ENCODE measurements around the gene SLC13A1. TPM values are rescaled to one million over a fixed set of nuclear protein-coding genes. Genes with fewer than 3 reads are reported as not detected.

Gene SLC13A1
- total RNA-seq, 4 donors from 2014 or later: not detected

DNA sequence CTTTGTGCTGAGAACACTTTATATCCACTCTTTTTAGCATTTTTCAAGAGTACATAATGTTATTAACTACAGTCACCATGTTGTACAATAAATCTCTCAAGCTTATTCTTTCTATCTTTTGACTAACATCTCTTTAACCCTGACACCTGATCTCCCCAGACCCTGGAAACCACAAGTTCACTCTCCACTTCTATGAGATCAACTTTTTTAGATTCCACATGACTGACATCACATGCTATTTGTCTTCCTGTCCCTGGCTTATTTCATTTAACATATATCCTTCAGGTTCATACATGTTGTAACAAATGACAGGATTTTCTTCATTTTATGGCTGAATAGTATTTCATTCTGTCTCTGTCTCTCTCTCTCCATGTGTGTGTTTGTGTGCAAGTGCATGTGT lies 15.5 kb downstream of the SLC13A1 start:
- Histone ChIP-seq H3K36me3 (no peaks in the 10 kb centered on the region), H3K27ac (no peak overlapping the region), H3K27me3 (no peaks in the 10 kb centered on the region), H3K9me3 (peaks cover 0 to 5% (median 0%) of the 10 kb centered on the region in 4 donors), H3K4me3 (no peak overlapping the region), H3K4me1 (no peaks in the 10 kb centered on the region)
- TF ChIP-seq EP300 (IDR thresholded peaks at IDR 0.05): no peak
- no peak for DNase-seq (ENCODE audit: low spot score in 2 of 2)

DNA sequence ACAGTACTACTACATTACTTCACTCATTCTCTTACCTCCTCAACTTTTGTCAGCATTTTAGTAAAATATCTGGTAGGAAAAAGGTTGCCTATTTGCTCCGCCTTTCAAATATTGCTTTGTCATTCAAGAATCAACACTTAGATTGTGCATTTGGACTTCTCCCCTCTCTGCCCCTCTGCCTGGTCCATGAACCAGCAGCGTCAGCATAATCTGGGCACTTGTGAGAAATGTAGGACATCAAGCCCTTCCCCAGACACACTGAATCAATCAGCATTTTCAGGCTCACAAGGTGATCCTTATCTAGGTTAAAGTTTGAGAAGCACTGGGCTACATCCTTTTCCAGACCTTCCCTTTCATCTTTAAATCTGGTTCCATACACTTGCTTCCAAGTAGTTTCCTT lies 16.3 kb downstream of the SLC13A1 start:
- DNase-seq (ENCODE audit: low spot score in 2 of 2): no peak
- no peaks in the 10 kb centered on the region for H3K4me1 ChIP-seq
- TF ChIP-seq POLR2A (IDR thresholded peaks at IDR 0.05): no peak
- no peak for TF ChIP-seq EP300 (IDR thresholded peaks at IDR 0.05)
- TF ChIP-seq, protein P1, sequence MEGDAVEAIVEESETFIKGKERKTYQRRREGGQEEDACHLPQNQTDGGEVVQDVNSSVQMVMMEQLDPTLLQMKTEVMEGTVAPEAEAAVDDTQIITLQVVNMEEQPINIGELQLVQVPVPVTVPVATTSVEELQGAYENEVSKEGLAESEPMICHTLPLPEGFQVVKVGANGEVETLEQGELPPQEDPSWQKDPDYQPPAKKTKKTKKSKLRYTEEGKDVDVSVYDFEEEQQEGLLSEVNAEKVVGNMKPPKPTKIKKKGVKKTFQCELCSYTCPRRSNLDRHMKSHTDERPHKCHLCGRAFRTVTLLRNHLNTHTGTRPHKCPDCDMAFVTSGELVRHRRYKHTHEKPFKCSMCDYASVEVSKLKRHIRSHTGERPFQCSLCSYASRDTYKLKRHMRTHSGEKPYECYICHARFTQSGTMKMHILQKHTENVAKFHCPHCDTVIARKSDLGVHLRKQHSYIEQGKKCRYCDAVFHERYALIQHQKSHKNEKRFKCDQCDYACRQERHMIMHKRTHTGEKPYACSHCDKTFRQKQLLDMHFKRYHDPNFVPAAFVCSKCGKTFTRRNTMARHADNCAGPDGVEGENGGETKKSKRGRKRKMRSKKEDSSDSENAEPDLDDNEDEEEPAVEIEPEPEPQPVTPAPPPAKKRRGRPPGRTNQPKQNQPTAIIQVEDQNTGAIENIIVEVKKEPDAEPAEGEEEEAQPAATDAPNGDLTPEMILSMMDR (IDR thresholded peaks at IDR 0.05): no peak
- H3K4me3 ChIP-seq: no peak overlapping the region
- H3K27me3 ChIP-seq: no peaks in the 10 kb centered on the region
- 88 to 96% methylated on average over 2 of the region's 2 CpGs for WGBS, 2 donors
- no peak overlapping the region for H3K27ac ChIP-seq
- H3K9me3 ChIP-seq: peaks cover 0 to 5% (median 0%) of the 10 kb centered on the region in 4 donors
- no peaks in the 10 kb centered on the region for H3K36me3 ChIP-seq

DNA sequence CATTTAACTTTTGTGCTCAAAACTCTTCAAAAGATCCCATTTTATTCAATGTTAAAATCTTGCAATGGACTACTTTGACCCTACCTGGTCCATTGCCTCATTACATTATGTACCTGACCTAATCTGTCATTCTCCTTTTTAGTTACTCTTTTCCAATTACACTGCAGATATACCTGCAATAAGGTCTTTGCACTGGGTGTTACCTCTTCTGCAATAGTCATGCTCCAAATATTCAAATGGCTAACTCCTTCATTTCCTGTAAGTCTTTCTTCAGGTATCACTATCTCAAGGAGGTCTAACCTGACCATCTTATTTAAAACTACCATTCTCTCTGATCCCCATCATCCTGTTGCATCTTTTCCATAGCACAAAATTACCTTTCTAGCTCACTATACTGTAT lies 22.3 kb downstream of the SLC13A1 start:
- H3K36me3 ChIP-seq: no peaks in the 10 kb centered on the region
- no peak overlapping the region for H3K27ac ChIP-seq
- no peaks in the 10 kb centered on the region for H3K4me1 ChIP-seq
- no peaks in the 10 kb centered on the region for H3K9me3 ChIP-seq
- H3K4me3 ChIP-seq: no peak overlapping the region
- DNase-seq (ENCODE audit: low spot score in 2 of 2): no peak
- H3K27me3 ChIP-seq: no peaks in the 10 kb centered on the region
- TF ChIP-seq, protein P1 (IDR thresholded peaks at IDR 0.05): no peak
- TF ChIP-seq POLR2A (IDR thresholded peaks at IDR 0.05) (no peak), EP300 (IDR thresholded peaks at IDR 0.05) (no peak)

DNA sequence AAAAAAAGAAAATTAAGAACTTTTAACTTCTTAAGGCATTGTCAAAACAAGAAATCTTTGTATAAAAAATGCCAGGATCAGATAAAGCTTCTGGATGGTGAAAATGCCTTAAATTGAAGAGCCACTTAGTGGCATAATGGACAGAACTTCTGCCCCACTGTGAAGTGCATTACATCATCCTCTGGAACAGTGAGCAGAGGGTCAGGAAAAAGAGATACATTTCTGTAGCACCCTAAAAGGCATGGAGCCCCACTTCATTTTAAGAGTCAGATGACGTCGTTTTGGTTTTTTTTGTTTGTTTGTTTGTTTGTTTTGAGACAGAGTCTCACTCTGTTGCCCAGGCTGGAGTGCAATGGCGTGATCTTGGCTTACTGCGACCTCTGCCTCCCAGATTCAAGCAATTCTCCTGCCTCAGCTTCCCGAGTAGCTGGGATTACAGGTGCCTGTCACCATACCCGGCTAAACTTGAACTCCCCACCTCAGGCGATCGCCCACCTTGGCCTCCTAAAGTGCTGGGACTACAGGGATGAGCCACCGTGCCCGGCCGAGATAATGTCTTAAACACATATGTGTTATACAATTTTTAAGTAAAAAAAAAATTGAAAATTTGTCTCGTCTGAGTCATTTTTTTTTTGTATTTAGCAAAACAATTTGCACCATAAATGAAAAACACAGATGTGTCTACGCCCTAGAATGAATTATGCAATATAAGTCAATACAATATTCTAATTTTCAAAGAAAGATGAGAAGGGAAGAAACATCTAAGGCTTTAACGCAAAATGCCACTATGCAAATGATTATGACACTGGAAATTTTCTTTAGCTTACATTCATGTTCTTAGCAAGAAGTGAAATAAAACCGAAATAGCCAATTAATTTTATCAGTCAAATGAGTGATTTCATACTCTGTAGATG lies 29.2 kb downstream of the SLC13A1 start:
- no peak for DNase-seq (ENCODE audit: low spot score in 2 of 2)
- Histone ChIP-seq H3K4me3 (no peak overlapping the region), H3K27me3 (no peaks in the 10 kb centered on the region), H3K27ac (no peak overlapping the region), H3K9me3 (no peaks in the 10 kb centered on the region), H3K36me3 (no peaks in the 10 kb centered on the region), H3K4me1 (no peaks in the 10 kb centered on the region)
- TF ChIP-seq EP300 (IDR thresholded peaks at IDR 0.05): no peak
- TF ChIP-seq, protein P1 (IDR thresholded peaks at IDR 0.05): no peak
- no peak for TF ChIP-seq POLR2A (IDR thresholded peaks at IDR 0.05)
- 87% methylated on average over 15 of the region's 15 CpGs for WGBS, 2 donors

DNA sequence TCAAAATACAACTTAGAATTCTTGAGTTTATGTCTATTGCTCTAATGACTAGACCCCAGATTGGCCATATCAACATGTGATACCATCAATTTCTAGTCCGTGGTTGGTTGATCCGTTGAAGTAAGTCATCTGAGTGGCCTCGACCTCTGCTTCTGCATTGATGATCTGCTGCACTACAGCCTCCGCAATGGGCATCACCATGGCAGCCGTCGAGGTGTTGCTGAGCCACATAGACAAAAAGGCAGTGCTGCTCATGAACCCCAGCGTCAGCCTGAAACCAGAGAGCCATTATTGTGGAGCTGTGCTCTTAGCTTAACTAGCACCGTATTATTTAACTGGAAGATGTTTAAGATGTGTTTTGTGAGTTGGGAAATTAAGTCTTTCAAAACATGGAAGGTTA lies 30.7 kb downstream of the SLC13A1 start:
- H3K4me1 ChIP-seq: no peaks in the 10 kb centered on the region
- H3K4me3 ChIP-seq: no peak overlapping the region
- H3K9me3 ChIP-seq: no peaks in the 10 kb centered on the region
- no peak overlapping the region for H3K27ac ChIP-seq
- TF ChIP-seq EP300 (IDR thresholded peaks at IDR 0.05): no peak
- TF ChIP-seq, protein P1 (IDR thresholded peaks at IDR 0.05): no peak
- TF ChIP-seq POLR2A (IDR thresholded peaks at IDR 0.05): no peak
- 89 to 94% methylated on average over 8 of the region's 8 CpGs for WGBS, 2 donors
- no peaks in the 10 kb centered on the region for H3K27me3 ChIP-seq
- no peak for DNase-seq (ENCODE audit: low spot score in 2 of 2)
- no peaks in the 10 kb centered on the region for H3K36me3 ChIP-seq

All from tibial nerve (tissue), 4 donors.